ENCODE measurements around the gene RIC3. TPM values are rescaled to one million over a fixed set of nuclear protein-coding genes. Genes with fewer than 3 reads are reported as not detected.

The RIC3 gene
- total and polyA plus RNA-seq, 2 donors (not counting 3 experiments of a cell fraction or from before 2014, with no cell fraction given): not detected

- no peaks in the 10 kb centered on the region for H3K36me3 ChIP-seq (ENCODE audit: control insufficient read depth in 2 of 2, extremely low read depth in 1 of 2, insufficient read depth in 2 of 2, low read length in 2 of 2)
- TF ChIP-seq MAX (IDR thresholded peaks at IDR 0.05; ENCODE audit: insufficient read depth, insufficient read length) (no peak), CTCF (IDR thresholded peaks at IDR 0.05; ENCODE audit: extremely low read depth in 1 of 2, insufficient read depth in 1 of 2, low read depth in 1 of 2, low read length in 2 of 2) (no peak), POLR2A (IDR thresholded peaks at IDR 0.05; ENCODE audit: low read depth, low read length) (no peak), JUN (IDR thresholded peaks at IDR 0.05; ENCODE audit: borderline replicate concordance, insufficient read depth, insufficient read length, low read depth) (no peak), MYC (IDR thresholded peaks at IDR 0.05; ENCODE audit: low read depth, low read length) (no peak), POLR2AphosphoS5 (IDR thresholded peaks at IDR 0.05; ENCODE audit: insufficient read depth, low read depth, low read length) (no peak), EZH2 (IDR thresholded peaks at IDR 0.05; ENCODE audit: borderline replicate concordance, low read depth, low read length, severe bottlenecking) (no peak), GATA2 (IDR thresholded peaks at IDR 0.05; ENCODE audit: insufficient read depth, insufficient read length, low read depth, low read length) (no peak), FOS (IDR thresholded peaks at IDR 0.05; ENCODE audit: borderline replicate concordance, insufficient read depth, low read length) (no peak)
- H3K9me1 ChIP-seq (replicated peaks; ENCODE audit: control insufficient read depth, extremely low read depth, insufficient read depth, low read length): no peaks in the 10 kb centered on the region
- no peak overlapping the region for H2AFZ ChIP-seq (ENCODE audit: low read depth, low read length)
- no peak overlapping the region for H3K4me3 ChIP-seq (replicated peaks in 1 of 3; ENCODE audit: insufficient read depth in 1 of 3, low read depth in 1 of 3, low read length in 3 of 3)
- ChIA-PET CTCF (no interaction called here), POLR2A (no interaction called here)
- no peaks in the 10 kb centered on the region for H3K79me2 ChIP-seq (ENCODE audit: control insufficient read depth, insufficient read depth, low read length)
- H3K9me3 ChIP-seq (replicated peaks; ENCODE audit: control insufficient read depth, insufficient read depth, low read length): no peaks in the 10 kb centered on the region
- intact Hi-C loops (cut with micrococcal nuclease) (no loop called here), dilution Hi-C loops (cut with MboI; ENCODE audit: extremely low pct_ligation_motif_present, low sequenced_read_pairs) (no loop called here)
- no peak overlapping the region for H3K4me2 ChIP-seq (ENCODE audit: insufficient read depth, low read length)
- no peaks in the 10 kb centered on the region for H4K20me1 ChIP-seq (replicated peaks; ENCODE audit: control insufficient read depth, extremely low read depth, insufficient read depth, low read length)
- no peak overlapping the region for H3K9ac ChIP-seq (replicated peaks; ENCODE audit: extremely low read depth, insufficient read depth, low read length)
- peaks cover 6 to 9% of the 10 kb centered on the region in 2 experiments for H3K27me3 ChIP-seq (ENCODE audit: control insufficient read depth in 2 of 2, insufficient read depth in 2 of 2, low read length in 2 of 2)
- no TSS peak for BruUV-seq (replicated peaks)
- DNase-seq (ENCODE audit: low read depth, low spot score) (no peak), FAIRE-seq (no peak)
- H3K27ac ChIP-seq (ENCODE audit: insufficient read depth, low read depth, low read length): no peak overlapping the region
- no peaks in the 10 kb centered on the region for H3K4me1 ChIP-seq (ENCODE audit: control insufficient read depth, extremely low read depth, insufficient read depth, low read length)
Measured at GRCh38 chr11:8213376-8213775, 44.6 kb upstream of the RIC3 start.
